GM18507 (cell line): ENCODE data around the gene TMEM63B.
"Not testable (repeated sequence)": the region's sequence is repeated elsewhere in the genome, so short reads cannot be mapped to it uniquely, and the experiment has no call there.

Source experiments
- DNase-seq: peaks from one replicate; pipeline ENCODE4 v3.0.0; 2011; ENCODE audit warnings: low read depth; ENCODE audit not compliant: insufficient read length; ENCODE audit errors: extremely low spot score
- FAIRE-seq: peaks from 2 replicates; lab custom pipeline; 2011; peaks lifted over from hg19 to GRCh38; lab: Jason Lieb, UNC

TMEM63B gene

GRCh38 chr6:44182911-44183390 is 55.6 kb downstream of the TMEM63B start:
- DNase-seq (no peak), FAIRE-seq (no peak)

GRCh38 chr6:44183783-44184182 is 56.4 kb downstream of the TMEM63B start:
- no peak for DNase-seq
- no peak for FAIRE-seq

DNA sequence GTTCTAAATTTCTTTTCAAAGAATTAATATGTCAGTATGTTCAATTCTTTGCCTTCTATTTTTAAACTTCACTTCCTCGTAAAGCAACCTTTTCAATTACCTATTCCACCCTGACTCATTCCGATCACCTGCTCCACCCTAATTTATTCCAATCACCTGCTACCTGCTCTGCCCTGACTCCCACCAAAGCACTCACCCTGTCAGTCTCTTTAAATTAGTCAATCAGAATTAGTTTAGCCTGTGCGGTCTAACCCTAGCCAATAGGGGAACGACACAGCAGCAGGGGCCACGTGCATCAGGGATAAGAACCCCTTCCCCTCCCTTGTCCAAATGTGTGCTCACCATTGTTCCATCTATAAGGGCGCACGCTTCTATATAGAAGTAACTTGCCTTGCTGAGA is 58.0 kb downstream of the TMEM63B start:
- not testable (repeated sequence) for FAIRE-seq, DNase-seq

DNA sequence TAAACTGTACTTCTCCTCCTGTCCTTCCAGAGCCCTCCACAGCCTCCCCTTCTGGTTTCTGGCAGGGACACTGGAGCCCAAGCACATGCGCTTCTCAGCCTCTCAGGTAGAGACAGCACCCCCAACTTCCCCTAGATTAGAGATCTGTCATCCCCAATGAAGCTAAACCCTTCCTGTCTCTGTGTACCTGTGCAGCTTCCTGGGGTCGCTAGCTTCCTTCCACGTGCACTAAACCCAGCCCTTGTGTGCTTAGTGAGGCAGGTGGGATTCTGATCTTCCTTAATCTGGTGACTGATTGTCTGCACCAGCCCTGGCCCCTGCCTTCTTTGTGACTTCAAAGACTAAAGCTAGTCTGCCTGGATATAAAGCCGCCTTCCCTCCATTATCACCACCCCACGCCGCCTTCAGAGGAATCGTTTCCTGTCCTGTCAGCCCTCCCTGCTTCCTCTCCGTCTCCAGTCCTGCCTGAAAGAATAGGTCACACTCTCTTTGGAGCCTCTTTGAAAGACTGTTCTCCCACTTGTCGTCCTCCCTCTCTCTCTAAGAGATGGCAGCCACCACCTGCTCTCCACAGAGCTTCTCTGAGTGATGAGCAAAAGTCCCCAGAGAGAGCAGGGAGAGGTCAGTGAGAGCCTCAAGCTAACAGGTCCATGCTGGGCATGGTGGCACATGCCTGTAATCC is 58.7 kb downstream of the TMEM63B start:
- no peak for DNase-seq

GRCh38 chr6:44186635-44187025 is 59.3 kb downstream of the TMEM63B start:
- no peak for DNase-seq
- no peak for FAIRE-seq

More for the DNA sequence above, 58.7 kb downstream of the TMEM63B start:
- FAIRE-seq: no peak

DNA sequence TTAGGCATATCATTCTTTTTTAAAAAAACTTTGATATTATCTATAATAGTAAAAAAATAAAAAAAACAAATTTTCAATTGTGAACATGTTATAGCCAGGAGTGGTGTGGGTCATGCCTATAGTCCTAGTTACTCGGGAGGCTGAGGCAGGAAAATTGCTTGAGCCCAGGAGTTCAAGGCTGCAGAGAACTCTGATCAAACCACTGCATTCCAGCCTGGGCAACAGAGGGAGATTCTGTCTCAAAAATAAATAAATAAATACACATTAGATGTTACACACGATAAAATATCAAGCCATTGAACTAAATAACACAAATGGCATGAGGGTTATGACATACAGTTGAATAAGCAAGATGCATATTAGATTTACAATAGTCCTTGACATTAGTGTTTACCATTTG is 61.5 kb downstream of the TMEM63B start:
- no peak for DNase-seq
- FAIRE-seq: no peak

DNA sequence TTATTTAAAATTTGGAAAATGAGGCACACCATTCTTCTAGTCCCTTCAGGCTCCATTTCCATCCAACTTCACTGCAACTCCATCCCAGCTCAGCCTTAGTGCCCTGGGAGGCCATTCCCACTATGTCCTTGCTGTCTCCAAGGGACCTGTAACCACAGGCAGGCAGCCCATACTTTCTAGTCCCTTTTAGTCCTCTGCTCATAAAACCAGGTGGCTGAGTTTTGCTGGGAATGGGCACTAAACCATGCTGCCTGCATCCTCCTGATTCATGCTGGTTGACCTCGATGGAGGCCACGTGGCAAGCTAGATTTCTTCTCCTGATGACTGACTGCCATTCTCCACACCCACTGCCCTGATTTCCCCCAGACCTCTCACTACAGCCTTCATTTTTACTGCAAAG is 61.9 kb downstream of the TMEM63B start:
- no peak for DNase-seq
- FAIRE-seq: no peak

DNA sequence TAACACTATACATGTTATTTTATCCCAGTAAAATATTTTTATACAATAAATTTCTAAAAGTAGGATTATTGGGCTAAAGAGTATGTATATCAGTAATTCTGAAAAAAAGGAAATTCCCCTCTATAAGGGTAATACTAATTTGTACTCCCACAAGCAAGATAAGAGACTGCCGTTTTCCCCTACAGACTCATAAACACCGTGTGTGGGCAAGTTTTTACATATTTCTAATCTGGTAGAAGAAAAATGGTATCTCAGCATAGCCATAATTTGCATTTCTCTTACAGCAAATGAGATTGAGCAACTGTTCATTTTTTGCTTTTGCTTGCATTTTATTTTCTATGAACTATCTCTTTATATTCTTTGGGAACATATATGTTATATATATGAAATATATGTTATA is 63.4 kb downstream of the TMEM63B start:
- no peak for DNase-seq
- FAIRE-seq: peak; percentile 41

DNA sequence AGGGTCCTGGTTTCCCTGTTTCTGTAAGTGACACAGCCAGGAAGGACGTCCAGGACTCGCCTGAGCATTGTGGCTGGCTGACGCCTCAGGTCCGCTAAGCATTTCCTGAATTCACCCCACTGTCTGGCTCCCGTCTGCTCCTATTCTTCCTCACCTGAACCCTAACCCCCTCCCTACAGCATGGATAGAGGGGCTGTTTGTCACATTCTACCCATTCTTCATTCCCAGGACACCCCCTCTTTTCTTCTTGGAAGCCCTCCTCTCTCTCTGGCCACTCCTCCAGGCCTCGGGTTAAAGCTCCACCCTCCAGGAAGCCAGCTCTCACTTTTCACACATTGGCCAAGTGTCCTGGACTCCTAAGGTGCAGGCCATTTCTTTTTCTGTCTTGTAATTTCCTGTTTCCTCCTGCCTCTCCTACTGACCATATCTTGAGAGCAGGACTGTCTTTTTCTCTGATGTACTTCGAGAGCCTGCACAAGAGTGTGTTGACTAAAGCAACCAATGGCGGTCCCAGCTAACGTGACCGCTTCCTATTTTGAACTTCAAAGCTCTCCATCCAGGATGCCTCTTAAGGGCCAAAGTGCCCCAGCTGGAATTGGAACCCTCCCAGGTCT is 65.2 kb downstream of the TMEM63B start:
- FAIRE-seq (no peak), DNase-seq (no peak)

DNA sequence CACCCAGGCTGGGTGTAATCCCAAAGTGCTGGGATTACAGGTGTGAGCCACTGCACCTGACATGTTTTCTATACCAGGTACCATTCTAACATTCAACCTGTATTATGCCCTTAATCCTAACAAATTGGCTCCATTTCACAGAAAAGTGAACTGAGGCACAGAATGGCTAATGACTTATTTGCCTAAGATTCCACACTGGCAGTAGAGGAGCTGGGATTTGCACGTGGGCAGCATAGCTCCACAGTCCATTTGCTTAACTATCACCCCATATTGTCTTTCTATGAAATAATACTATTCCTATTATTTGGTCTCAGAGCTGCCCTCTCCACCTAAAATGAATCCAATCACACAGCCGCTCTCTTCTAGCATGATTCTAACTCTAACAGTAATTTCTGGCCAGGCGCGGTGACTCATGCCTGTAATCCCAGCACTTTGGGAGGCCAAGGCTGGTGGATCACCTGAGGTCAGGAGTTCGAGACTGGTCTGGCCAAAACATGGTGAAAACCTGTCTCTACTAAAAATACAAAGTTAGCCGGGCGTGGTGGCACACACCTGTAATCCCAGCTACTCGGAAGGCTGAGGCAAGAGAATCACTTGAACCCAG is 66.1 kb downstream of the TMEM63B start:
- FAIRE-seq (no peak), DNase-seq (no peak)

DNA sequence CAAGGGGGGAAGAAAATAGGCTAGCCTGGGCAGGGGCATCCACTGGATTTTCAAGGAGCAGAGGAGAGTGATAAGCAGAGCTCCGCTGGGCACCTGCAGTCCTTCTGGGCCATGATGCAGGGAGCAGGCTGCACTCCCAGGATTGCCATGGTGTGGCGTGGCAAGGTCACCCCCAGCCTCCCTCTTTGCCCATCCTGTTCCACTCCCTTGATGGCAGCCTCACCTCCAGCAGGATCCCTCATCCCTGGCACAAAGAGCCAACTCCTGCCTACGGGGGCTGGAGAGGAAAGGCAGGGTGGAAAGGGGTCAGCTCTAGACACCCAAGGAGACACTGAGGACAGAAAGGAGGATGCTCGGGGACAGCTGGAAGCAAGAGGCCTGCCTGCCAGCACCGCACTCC is 67.0 kb downstream of the TMEM63B start:
- DNase-seq (no peak), FAIRE-seq (no peak)

GRCh38 chr6:44196351-44196750 is 69.0 kb downstream of the TMEM63B start:
- not testable (repeated sequence) for DNase-seq, FAIRE-seq

DNA sequence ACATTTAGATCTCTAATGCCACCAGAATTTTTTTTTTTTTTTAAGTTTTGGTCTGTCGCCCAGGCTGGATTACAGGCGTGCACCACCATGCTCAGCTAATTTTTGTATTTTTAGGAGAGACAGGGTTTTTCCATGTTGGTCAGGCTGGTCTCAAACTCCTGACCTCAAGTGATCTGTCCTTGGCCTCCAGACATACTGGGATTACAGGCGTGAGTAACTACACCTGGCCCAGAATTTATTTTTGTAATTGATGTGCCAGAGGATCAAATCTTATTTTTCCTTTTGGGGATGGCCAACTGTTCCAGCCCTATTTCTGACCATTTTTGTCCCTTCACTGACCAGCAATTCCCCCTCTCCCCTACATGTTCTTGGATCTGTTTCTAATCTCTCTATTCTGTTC is 71.3 kb downstream of the TMEM63B start:
- DNase-seq: no peak
- FAIRE-seq: no peak

DNA sequence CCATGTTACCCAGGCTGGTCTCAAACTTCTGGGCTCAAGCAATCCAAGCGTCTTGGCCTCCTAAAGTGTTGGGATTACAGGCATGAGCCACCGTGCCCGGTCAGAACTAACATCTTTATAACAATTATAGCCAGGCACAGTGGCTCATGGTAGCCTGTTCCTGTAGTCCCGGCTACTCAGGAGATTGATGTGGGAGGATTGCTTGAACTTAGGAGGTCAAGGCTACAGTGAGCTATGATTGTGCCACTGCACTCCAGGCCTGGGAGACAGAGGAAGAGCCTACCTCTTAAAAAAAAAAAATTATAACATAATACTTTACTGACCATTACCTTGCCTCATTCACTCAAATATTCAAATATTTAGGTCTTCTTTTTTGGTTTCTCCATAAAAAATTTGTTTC is 72.5 kb downstream of the TMEM63B start:
- FAIRE-seq: no peak
- DNase-seq: no peak

GRCh38 chr6:44201200-44201599 is 73.8 kb downstream of the TMEM63B start:
- FAIRE-seq (no peak), DNase-seq (no peak)

DNA sequence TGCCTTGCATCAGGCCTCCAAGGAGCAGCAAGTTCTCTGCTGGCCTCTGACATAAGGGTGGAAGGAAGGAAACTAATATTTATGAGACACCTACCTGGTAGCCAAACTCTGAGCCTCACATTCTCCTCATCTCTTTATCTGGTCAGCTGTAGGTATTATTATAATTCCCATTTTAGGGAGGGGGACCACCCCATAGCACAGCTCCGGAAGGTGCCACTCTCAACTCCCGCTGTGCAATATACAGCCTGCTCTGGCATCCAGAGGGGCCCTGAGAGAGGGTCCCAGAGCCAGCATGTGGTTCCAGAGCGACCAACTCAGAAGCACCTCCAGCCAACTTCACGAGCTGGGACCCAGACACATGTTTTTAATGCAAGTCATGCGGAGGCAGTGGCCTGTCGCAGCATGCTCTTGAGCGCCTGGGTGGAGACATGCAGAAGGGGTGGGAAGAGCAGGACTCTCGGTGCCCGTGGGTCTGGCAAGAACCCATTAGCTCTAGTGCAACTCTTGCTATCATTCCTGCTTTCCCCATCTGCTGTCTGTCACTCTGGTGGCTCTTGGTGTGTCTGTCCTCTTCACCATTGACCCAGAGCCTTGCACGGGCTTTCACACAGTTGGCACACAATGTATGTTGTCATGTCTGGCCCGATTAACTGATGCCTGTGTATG is 74.4 kb downstream of the TMEM63B start:
- DNase-seq (no peak), FAIRE-seq (no peak)

DNA sequence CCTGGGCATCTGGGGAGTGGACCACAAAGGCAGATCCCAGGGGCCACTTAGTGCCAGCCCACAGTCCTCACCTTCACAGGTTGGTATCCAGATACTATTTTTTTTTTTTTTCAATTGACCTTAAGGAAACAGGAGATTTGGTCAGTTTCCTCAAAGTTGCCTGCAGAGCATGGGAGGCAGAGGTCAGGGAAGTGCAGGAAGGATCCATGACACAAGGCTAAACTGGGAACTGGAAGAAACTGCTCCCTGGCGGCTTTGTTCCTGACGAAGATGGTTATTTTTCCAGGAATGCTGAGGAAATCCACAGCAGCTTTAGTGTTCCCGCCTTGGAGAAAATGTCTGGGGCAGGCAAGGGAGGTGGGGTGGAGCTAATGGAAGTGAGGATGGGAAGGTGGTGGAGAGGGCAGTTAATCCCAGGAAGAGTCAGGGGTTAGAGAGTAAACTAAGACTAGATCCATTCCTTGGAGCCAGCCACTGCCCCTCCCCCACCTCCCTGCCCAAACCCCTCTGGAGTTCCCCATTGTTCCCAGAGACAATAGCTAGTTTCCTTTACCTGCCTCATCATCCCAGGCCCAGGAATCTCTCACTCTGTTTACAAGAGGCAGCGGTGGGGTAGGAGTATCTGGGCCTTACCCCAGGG is 75.1 kb downstream of the TMEM63B start:
- FAIRE-seq: no peak
- DNase-seq: no peak

GRCh38 chr6:44202972-44203750 is 75.8 kb downstream of the TMEM63B start:
- no peak for FAIRE-seq
- no peak for DNase-seq

GRCh38 chr6:44203955-44204354 is 76.6 kb downstream of the TMEM63B start:
- DNase-seq: no peak
- no peak for FAIRE-seq
